ENCODE results near the gene RAB6B.
"Not testable (repeated sequence)": the region's sequence is repeated elsewhere in the genome, so short reads cannot be mapped to it uniquely, and the experiment has no call there.

The RAB6B gene

DNA sequence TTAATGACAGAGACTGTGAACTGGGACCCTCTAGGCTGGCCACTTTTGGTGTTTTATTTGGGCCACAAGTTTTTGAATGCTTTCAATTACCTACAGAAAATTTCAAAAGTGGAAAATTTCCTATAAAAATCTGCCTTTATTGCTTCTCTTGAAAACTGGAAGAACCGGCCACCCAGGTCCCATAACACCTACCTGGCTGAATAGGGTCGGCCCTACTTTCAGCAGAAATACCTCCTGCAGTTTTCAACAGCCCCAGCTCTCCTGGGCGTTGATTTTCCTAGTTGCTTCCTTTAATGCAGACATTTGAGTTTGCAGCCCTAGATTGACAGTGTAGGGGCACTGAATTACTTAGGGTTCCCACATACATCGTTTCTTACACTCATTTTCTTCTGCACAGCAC lies 90.8 kb downstream of the RAB6B start:
- DNase-seq = no peak

DNA sequence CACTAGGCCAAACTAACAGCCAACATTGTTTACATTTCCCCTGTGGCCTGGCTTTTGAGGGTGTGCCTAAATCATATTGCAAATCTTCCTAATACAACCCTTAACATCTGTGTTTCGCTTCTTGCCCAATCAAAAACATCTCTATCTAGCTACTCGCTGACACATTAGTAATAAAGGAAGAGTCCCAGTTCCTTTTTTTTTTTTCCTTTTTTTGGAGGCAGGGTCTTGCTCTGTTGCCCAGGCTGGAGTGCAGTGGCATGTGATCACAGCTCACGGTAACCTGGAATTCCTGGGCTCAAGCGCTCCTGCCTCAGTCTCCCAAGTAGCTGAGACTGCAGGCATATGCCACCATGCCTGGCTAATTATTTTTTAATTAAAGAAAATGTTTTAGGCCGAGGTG lies 92.2 kb downstream of the RAB6B start:
- DNase-seq = no peak

DNA sequence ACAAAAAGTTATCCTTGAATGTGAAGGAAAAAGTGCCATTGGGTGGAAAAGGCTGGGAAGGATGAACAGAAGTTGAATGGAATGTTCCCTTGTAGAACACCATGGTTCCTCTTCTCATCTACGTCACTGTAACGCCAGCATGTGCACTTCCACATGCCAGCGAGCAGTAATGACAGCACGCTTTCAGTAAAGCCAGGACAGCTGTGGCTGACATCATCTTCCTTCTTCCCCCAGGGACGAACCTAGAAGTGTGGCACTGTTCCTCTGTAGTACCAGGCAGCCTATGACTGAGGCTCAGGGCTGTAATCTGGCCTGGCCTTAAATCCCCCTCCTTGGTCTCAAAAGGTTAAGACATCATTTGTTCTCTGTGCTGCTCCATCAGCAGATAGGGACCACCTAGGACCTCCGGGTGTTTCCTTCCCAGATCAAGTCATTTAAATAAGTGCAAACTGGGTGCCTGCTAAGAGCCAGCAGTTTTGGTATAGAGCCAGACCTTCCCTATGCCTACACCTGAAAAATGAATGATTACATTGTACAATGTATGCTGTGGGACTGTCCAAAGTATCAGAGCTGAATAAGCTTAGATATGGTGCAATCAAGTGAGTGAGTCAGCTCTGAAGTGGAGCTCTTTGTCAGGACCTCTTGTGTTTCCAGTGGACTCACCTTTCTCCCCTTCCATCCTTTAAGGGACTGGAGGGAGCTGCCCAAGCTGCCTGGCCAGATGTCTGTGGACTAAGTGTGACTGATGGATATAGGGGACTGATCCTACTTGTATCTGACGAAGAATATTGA lies 95.7 kb downstream of the RAB6B start:
- DNase-seq = no peak

DNA sequence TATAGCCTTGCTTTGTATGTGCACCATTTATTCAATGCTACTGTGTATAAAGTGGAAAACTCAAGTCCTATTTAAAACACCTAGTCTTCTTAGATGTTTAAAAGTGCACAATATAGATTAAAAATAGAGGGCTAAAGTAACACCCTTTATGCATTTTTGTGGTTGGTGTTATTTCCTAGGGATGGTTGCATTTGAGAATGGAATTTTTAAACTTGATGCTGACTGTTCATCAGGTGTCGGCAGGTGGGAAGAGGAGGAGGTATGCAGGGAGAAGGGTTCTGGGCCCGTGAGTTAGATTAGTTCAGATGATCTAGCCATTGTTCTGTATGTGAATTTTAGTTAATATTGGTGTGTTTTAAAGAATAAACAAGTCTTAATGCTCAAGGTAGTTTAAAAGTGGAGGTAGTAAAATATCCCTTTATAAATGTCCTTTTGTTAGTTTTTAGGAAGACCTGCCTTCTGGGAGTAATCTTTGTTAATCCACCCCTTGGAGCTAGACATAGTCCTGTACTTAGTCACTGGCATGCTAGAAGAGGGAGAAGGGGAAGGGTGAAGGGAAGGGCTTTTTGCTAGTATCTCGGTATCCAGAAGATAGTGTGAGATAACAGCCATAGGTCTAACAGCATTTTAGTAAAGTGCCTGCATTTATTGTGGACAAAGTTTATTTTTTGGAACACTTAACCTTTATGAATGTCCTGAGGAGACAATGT lies 98.1 kb downstream of the RAB6B start:
- no peak for DNase-seq

DNA sequence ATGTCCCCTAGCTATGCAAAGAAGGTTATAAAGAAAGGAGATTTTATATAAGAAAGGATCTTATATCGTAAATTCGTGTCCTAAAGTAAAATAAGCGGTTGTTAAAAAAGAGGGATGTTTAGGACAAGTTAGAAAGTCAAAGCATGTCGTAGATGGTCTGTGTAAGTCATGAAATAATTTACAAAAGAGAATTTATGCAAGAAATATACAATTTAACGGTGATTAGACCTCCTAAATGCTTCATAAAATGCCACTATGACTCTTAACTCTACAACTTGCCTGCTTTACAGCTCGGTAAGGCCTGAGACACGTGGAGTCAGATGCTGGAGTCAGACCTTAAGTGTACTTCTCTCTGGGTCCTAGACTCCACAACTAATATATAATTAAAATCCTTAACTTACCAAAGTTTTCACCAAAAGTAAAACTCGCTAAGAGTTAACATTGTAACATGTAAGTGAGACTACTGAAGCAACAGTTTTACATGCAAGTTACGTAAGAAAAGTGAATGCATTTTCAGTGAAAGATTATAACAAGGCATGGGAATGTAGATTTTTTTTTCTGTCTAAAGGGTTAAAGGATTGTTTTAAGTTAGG lies 103.4 kb downstream of the RAB6B start:
- no peak for DNase-seq

DNA sequence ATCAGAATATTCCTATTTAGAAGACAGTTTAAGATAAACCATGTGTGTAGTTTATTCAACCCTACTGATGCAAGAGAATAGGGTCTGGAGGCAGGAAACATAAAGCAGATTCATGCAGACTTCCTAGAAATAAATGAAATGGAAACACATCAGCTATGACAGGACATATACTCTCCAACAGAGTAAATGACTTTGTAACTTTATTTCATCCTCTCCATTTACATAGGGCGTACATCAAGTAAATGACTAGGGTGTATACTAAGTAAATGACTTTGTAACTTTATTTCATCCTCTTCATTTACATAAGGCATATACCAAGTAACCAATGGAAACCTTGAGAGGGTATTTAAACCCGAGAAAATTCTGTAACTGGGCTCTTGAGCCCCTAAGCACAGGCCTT lies 107.7 kb downstream of the RAB6B start:
- no peak for DNase-seq

DNA sequence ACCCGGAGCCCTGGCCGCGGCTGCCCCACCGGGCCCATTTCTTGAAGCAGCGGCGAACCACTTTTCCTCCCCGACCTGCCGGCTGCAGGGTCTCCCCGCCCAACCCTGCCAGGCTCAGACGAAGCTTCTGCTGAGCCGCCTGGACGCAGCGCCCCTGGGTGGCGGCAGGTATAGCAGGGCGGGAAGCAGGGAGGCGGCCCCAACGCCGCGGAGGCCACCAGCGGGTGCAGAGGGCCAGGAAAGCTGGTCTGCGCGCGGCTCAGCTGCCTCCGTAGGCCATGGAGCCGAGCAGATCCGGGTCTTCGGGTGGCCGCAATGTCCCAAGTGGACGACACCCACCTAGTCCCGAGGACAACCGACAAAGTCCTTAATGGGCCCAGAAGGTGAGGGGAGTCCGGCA lies 111.9 kb downstream of the RAB6B start:
- DNase-seq = no peak

DNA sequence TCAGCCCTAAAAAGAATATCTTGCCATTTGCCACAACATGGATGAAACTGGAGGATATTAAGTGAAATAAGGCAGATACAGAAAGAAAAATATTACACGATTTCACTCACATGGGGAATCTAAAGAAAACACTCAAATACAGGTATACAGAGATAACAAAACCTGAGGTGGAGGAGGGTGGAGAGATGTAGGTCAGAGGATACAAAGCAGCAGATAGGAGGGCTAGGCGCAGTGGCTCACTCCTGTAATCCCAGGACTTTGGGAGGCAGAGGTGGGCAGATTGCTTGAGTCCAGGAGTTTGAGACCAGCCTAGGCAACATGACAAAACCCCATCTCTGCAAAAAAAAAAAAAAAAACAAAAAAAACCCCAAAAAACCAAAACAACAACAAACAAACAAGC lies 113.2 kb downstream of the RAB6B start:
- no peak for DNase-seq

DNA sequence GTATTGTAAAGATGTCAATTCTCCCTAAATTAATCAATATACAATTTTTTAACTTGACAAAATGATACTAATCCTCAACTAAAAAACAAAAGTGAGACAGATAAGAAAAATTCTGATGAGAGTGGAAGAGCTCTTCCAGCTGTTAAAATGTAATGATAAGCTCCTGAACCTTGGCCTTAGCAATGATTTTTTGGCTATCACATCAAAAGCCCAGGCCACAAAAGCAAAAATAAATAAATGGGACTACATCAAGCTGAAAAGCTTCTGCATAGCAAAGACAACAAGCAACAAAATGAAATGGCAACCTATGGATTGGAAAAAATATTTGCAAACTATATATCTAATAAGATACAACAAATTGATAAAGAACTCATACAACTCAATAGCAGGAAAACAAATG lies 114.1 kb downstream of the RAB6B start:
- no peak for DNase-seq

DNA sequence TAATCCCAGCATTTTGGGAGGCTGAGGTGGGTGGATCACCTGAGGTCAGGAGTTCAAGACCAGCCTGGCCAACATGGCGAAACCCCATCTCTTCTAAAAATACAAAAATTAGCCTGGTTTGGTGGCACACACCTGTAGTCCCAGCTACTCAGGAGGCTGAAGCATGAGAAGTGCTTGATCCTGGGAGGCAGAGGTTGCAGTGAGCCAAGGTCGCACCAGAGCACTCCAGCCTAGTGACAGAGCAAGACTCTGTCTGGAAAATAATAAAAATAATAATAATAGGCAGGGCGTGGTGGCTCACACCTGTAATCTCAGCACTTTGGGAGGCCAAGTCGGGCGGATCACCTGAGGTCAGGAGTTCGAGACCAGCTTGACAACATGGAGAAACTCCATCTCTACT lies 114.9 kb downstream of the RAB6B start:
- not testable (repeated sequence) for DNase-seq

DNA sequence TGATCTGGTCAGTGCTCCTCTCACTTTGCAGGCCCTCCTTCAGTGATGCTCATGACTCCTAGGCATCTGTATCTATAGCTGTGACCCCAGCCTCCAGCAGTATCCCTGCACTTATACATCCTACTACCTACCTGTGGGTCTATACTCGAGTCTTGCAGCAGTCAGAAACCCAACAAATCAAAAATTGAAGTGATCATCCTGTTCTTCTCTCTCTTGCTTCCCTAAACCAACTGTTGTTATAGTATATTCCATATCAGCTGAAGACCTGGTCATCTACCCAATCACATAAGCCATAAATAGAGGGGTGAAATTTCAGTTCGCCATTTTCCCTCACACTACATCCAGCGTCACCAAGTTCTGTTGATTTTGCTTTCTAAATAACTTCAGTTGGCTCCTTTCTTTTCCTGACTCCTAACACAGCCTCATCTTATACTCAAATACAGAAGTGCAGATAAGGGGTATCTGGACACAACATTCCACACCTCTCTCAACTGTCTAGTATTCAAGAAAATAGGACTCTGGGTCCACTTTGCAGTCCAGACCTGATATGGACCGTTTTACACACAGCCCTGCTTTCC lies 116.0 kb downstream of the RAB6B start:
- no peak for DNase-seq

DNA sequence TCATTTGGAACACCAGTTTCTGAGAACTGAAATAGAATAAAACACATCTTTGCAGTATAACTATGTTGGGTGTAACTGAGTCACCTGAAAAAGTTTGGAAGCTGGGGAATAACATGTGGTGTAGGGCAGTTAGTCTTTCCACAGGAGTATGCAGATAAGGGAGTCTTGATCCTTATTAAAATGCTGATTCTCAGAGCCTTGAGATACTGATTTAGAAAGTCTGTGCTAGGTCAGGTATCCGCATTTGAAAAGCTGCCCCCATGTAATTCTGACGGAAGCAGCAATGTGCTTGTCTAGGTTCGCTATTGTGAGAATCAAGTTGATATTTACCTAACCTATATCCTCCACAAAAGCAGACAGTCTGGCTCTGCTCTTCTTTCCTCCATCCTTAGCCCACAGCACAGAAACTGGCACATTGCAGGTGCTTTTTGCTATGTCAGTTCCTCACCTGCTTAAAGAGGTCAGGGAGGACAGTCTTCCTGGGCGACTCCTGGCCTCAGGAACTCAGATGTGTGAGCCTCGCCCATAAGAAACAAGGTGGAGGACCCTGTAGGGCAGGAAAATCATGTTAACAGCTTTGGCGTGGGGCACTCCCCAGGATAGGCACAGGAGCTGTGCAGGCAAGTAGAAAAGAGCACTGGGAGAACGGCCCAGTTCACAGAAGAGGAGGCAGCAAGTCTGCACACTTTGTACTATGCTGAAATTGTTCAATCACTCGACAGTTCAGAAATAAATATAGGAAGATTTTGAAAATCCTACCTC lies 117.7 kb downstream of the RAB6B start:
- no peak for DNase-seq

DNA sequence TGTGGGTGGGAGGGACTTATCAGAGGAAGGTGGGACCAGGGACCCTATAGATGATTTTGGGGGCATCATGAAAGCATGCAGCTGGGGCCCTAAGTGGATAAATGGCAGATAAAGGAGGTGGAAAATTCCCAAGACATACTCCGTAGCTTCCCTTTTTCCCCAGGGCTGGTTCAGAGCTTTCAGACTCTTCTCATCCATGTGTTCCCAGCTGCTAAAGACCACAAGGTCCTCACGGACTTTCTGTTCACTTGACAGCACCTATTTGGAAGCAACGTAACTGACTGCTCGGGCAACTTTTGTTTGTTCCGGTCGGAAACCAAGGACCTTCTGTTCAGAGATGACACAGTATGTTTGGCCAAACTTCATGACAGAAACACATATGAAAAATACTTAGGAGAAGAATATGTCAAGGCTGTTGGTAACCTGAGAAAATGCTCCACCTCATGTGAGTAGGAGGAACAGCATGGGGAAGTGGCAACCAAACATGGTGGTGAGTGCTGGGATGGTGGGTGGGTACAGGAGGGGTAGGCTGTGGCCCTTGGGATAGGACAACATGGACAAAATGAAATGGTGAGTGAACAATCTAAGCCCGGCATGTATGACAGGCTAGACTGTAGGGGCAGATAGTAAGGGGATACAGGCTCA lies 118.8 kb downstream of the RAB6B start:
- no peak for DNase-seq

DNA sequence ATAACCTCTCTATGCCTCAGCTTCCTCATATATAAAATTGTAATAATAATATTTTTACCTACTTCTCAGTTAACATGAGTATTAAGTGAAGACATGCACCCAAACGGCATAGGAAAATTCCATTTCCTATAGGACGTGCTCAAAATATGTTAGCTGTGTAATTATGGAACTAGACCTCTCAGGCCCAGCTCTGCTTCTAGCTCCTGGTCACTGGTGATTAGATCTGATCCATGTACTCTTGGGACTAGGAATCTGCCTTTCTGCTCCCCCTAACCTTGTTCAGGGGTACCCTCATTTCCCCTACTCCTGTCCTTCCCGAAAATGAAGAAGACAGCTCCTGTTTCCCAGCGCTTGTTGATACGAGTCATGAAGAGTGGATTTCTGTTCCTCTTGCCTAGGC lies 119.8 kb downstream of the RAB6B start:
- no peak for DNase-seq

DNA sequence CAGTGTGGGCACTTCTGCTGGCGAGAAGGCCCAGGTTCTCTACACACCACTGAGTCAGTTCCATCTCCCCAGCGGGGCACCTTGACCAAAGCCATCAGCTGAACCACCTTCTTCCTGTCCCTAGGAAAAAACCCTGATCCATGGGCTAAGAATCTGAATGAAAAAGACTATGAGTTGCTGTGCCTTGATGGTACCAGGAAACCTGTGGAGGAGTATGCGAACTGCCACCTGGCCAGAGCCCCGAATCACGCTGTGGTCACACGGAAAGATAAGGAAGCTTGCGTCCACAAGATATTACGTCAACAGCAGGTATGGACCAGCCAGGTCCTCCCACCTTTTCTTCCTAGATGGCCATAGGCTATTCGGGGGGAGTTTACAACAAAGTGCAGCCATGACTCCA lies 120.4 kb downstream of the RAB6B start:
- DNase-seq = no peak
